H1 (cell line): ENCODE results near the gene PAAF1. TPM values are rescaled to one million over a fixed set of nuclear protein-coding genes. Genes with fewer than 3 reads are reported as not detected.

Experiments used
- RNF2 ChIP-seq: fragments of 200-900, 300-1000 bp; sonication (generic); IDR thresholded peaks from 2 replicates; pipeline ENCODE4 v1.7.1; 2016; ENCODE audit warnings: borderline replicate concordance, low read depth, mild to moderate bottlenecking, antibody characterized with exemption, low read length; ENCODE audit not compliant: poor library complexity, severe bottlenecking; ENCODE audit errors: missing control alignments
- polyA plus RNA-seq, 7 experiments: library from polyadenylated mRNA; depleted of rRNA in 3 of 7; stranded (reverse) in 5 of 7; unstranded in 2 of 7; fragments of >200 nt in 5 of 7; fragments of 200-250 nt in 2 of 7; gene quantifications; 1 replicate in 5 of 7; 2 replicates in 1 of 7; 4 replicates in 1 of 7; pipeline versions ENCODE4 v1.2.1 to v1.2.3, GENCODE V29; 2011 to 2013; ENCODE audit warnings: missing spikeins in 2 of 7, mixed read lengths in 2 of 7
- total RNA-seq: library from RNA; stranded (reverse); fragmentation: NEBNext Ultra II Directional; extraction: Animal tissue kit (Norgen Biotek cat#: 25700); gene quantifications from 2 replicates; pipeline ENCODE4 v1.2.1, GENCODE V29; 2021

The PAAF1 gene
- total and polyA plus RNA-seq, 2 of the 8 experiments (the other 6 are each of a cell fraction or from before 2014, with no cell fraction given), result 24.4 to 28.8 TPM

- TF ChIP-seq RNF2, result no peak
- TF ChIP-seq, all 59 proteins: peak for 0
These were observed 2.0 kb downstream of the PAAF1 start (continued) for GRCh38 chr11:73878771-73879170.
